ENCODE data around the gene RIMS1.

Gene RIMS1

GRCh38 chr6:72421387-72421786, 535.0 kb downstream of the RIMS1 start:
- no peak for FAIRE-seq

- no peak for FAIRE-seq
Observed at GRCh38 chr6:72422171-72422570, 535.8 kb downstream of the RIMS1 start.

DNA sequence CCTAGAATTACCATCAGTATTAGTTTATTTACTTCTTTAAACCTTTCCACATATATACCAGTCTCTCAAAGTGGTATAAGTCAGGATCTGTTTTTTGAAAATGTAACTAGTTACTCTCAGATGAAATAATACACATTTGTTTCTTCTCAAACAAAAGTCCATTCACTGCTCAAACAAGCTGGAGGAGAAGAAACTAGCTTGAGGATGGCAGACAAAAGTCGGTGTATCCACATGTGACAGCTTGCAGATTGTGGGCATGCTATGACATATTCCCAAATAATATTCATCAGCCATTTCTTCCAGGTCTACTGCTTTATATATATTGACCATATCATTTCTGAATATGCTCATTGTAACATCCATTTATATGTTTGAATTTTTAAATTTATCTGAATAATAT, 538.1 kb downstream of the RIMS1 start:
- no peak for FAIRE-seq

- FAIRE-seq: no peak
Observed at GRCh38 chr6:72425003-72425681, 538.8 kb downstream of the RIMS1 start.

- FAIRE-seq: no peak
Observed at GRCh38 chr6:72440611-72441010, 554.3 kb downstream of the RIMS1 start.

DNA sequence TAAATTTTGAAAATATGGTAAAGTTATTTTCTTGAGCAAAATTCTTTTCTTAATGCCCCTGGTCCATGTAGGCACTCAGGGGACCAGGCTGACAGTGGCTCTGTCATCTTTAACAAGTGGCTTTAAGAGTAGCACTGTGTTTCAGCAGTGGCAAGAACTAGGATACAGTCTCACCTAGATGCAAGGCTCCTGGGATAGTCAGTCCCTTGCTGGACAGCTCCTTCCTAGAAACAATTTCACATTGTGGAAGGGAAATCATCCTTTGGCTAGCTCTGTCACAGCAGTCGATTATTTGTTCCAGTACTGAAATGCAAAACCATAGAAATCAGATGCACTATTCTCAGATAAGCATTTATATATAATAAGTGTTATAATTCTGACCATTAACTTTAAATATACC, 560.1 kb downstream of the RIMS1 start:
- FAIRE-seq: no peak

Measured in TTC549 (cell line).